CD4-positive, alpha-beta T cell (primary cell): ENCODE measurements around the gene SKAP1. TPM values are rescaled to one million over a fixed set of nuclear protein-coding genes. Genes with fewer than 3 reads are reported as not detected.

ENCODE experiments used
- ATAC-seq: fragments of 200-7000 bp; cut with Tn5 transposase; one replicate; pipeline ENCODE4 v1.10.0; 2022; ENCODE audit warnings: mild to moderate bottlenecking; ENCODE audit not compliant: poor library complexity
- CTCF ChIA-PET: fragments of 350-600 bp; sonication (Branson Sonifier 250); formaldehyde crosslinking; loops from one replicate; lab custom pipeline; 2021; ENCODE audit warnings: antibody characterized with exemption, inconsistent platforms; lab: Charles Lee
- POLR2A ChIA-PET: fragments of 350-600 bp; sonication (Branson Sonifier 250); formaldehyde crosslinking; loops from one replicate; lab custom pipeline; 2021; ENCODE audit warnings: antibody characterized with exemption, inconsistent platforms; lab: Charles Lee
- DNase-seq, 14 experiments: peaks; one replicate each; pipeline ENCODE4 v3.0.0-alpha.2; 2013 to 2020; ENCODE audit warnings: mixed read lengths in 2 of 14
- H3K27ac ChIP-seq, 2 donors: one replicate each; pipeline versions ENCODE4 v1.5.1 to v1.7.0; 2013; ENCODE audit warnings: low read length in 2 of 2, low read depth in 1 of 2, mild to moderate bottlenecking in 1 of 2
- H3K27me3 ChIP-seq, 2 experiments: 1 replicate in 1 of 2; 2 replicates in 1 of 2; pipeline versions ENCODE4 v1.6.1 to v1.7.0; 2013; ENCODE audit warnings: low read length in 2 of 2, control low read depth in 1 of 2, mild to moderate bottlenecking in 1 of 2, moderate library complexity in 1 of 2; ENCODE audit not compliant: insufficient read depth in 2 of 2, control insufficient read depth in 1 of 2
- H3K36me3 ChIP-seq: one replicate; pipeline ENCODE4 v1.6.1; 2013; ENCODE audit warnings: low read length, control low read depth; ENCODE audit not compliant: insufficient read depth
- H3K4me1 ChIP-seq: one replicate; pipeline ENCODE4 v1.6.1; 2013; ENCODE audit warnings: low read length, control low read depth; ENCODE audit not compliant: insufficient read depth
- H3K4me3 ChIP-seq: one replicate; pipeline ENCODE4 v1.5.1; 2013; ENCODE audit warnings: mild to moderate bottlenecking, low read length, moderate library complexity
- H3K9me3 ChIP-seq, 2 experiments: 1 replicate in 1 of 2; 2 replicates in 1 of 2; pipeline versions ENCODE4 v1.6.1 to v1.7.0; 2013; ENCODE audit warnings: low read length in 2 of 2, mild to moderate bottlenecking in 2 of 2, control low read depth in 1 of 2, moderate library complexity in 1 of 2; ENCODE audit not compliant: control insufficient read depth in 1 of 2, insufficient read depth in 1 of 2
- H3K27ac Mint-ChIP-seq: one replicate; pipeline ENCODE4 v1.8.0; 2020; ENCODE audit warnings: mixed read lengths
- H3K27me3 Mint-ChIP-seq: one replicate; pipeline ENCODE4 v1.8.0; 2021; ENCODE audit warnings: mixed read lengths
- H3K36me3 Mint-ChIP-seq: one replicate; pipeline ENCODE4 v1.8.0; 2021; ENCODE audit warnings: low read depth, mixed read lengths
- H3K4me1 Mint-ChIP-seq: one replicate; pipeline ENCODE4 v1.8.0; 2021; ENCODE audit warnings: low read depth, mixed read lengths
- H3K4me3 Mint-ChIP-seq: one replicate; pipeline ENCODE4 v1.8.0; 2020; ENCODE audit warnings: mild to moderate bottlenecking, mixed read lengths
- H3K9me3 Mint-ChIP-seq: one replicate; pipeline ENCODE4 v1.8.0; 2020; ENCODE audit warnings: mixed read lengths
- intact Hi-C, 2 experiments: fragments of 100-400 bp; cut with DNase I in 1 of 2; cut with micrococcal nuclease in 1 of 2; formaldehyde crosslinking; loops; one replicate each; pipeline versions ENCODE4 v1.15.1 to v1.9.0; 2023 to 2025; cut with DNase I, micrococcal nuclease
- total RNA-seq, 174 experiments: library from RNA in 2 of 174; stranded (reverse) in 2 of 174; gene quantifications; one replicate each; pipeline ENCODE4 v1.2.3 and lab custom pipeline; 2021 to 2026
- TF ChIP-seq, protein P1 (sequence below): fragments of 200-600 bp; IDR thresholded peaks from one replicate; pipeline ENCODE4 v1.8.0; 2022; ENCODE audit warnings: antibody characterized with exemption, mild to moderate bottlenecking

SKAP1 gene
- total RNA-seq, 2 experiments from 2014 or later = 92.0 to 95.1 TPM

DNA sequence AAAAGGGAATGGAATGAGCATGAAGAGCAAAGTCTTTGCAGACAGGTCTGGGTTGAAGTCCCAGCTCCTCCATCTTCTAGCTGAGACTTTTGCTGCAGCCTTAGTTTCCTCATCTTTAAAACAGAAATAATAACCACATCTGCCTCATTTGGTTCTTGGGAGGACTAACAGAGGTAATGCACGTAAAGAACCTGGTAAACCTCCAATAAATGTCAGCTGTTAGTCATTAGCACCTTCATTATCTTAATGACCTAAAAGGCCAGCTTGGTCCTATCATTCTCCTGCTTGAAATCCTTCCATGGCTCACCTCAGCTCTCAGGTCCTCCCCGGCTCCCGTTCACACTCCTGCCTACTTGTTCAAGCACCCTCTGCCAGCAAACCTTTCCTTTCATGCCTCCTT lies 51.8 kb downstream of the SKAP1 start:
- Histone ChIP-seq H3K36me3 (peaks cover 63% of the 10 kb centered on the region), H3K9me3 (no peaks in the 10 kb centered on the region), H3K27ac (no peak overlapping the region), H3K4me1 (peaks cover 22% of the 10 kb centered on the region), H3K4me3 (no peak overlapping the region), H3K27me3 (no peaks in the 10 kb centered on the region)
- ChIA-PET CTCF (interaction anchor here (0.6 to 2.4 kb wide), 5 partner anchors 10 to 121 kb away, joined by 3 to 10 read pairs (median 6); no protein-coding TSS in a partner anchor), POLR2A (interaction anchor here (1.1 to 1.3 kb wide), 2 partner anchors 10 to 14 kb away, joined by 3 read pairs; no protein-coding TSS in a partner anchor)
- Mint-ChIP-seq H3K9me3 (no peaks in the 10 kb centered on the region), H3K4me1 (peaks cover 41% of the 10 kb centered on the region), H3K27ac (no peak overlapping the region), H3K4me3 (no peak overlapping the region), H3K36me3 (peaks cover 31% of the 10 kb centered on the region), H3K27me3 (no peaks in the 10 kb centered on the region)
- DNase-seq = no peak
- intact Hi-C loops = no loop called here
- TF ChIP-seq, protein P1, sequence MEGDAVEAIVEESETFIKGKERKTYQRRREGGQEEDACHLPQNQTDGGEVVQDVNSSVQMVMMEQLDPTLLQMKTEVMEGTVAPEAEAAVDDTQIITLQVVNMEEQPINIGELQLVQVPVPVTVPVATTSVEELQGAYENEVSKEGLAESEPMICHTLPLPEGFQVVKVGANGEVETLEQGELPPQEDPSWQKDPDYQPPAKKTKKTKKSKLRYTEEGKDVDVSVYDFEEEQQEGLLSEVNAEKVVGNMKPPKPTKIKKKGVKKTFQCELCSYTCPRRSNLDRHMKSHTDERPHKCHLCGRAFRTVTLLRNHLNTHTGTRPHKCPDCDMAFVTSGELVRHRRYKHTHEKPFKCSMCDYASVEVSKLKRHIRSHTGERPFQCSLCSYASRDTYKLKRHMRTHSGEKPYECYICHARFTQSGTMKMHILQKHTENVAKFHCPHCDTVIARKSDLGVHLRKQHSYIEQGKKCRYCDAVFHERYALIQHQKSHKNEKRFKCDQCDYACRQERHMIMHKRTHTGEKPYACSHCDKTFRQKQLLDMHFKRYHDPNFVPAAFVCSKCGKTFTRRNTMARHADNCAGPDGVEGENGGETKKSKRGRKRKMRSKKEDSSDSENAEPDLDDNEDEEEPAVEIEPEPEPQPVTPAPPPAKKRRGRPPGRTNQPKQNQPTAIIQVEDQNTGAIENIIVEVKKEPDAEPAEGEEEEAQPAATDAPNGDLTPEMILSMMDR = no peak
- ATAC-seq = no peak

DNA sequence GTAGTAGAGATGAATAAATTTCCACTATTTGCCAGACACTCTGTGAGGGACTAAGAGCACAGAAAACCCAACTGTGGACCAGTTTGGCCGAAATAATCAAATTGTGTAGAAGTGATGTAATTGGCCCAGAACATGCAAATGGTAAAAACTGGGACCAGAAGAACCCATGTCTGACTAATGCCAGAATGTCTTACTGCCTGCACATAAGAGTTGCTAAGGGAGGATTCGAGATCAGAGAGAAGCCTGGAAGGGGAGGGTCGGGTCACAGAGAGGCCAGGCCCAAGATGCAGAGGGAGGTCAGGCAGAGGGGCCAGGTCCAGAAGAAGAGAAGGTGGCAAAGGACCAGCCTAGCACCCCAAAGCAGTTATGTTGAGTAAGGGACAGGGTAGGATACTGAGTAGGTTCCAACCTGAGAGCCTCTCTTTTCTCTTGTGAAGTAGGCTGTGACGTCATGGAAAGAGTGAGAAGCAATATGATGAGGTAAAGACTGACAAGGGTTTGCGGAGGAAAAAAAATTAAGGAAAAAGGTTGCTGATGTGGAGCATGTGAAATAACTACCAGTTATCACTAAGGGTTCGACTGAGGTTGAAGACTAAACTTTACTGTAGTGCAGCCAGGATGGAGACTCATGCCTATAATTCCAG lies 53.2 kb downstream of the SKAP1 start:
- peaks cover 55% of the 10 kb centered on the region for H3K36me3 ChIP-seq

DNA sequence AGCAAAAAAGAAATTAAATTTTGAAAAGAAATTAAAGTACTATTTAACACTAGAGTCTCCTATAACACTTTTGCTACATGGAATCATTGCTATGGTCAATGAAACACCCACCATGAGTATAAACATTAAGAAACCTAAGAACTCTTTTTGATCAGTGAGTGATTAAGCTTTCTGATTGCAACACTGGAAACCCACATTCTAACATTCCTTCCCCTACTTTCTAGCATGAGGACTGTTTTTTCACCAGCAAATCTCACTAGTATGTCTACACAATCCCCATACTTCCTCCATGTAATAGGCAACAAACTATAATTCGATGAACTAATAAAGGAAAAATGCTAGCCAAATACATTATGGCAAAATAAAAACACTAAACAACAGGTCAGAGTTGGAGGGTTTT lies 54.7 kb downstream of the SKAP1 start:
- Histone ChIP-seq H3K9me3 (no peaks in the 10 kb centered on the region), H3K27me3 (no peaks in the 10 kb centered on the region), H3K36me3 (peaks cover 45% of the 10 kb centered on the region), H3K27ac (no peak overlapping the region), H3K4me1 (peaks cover 27% of the 10 kb centered on the region), H3K4me3 (no peak overlapping the region)
- Mint-ChIP-seq H3K4me1 (peaks cover 39% of the 10 kb centered on the region), H3K4me3 (no peak overlapping the region), H3K27ac (no peak overlapping the region), H3K9me3 (no peaks in the 10 kb centered on the region), H3K27me3 (no peaks in the 10 kb centered on the region), H3K36me3 (peaks cover 15% of the 10 kb centered on the region)
- ATAC-seq (no peak), DNase-seq (no peak)
- intact Hi-C loops = no loop called here
- CTCF ChIA-PET = interaction anchor here (1.4 to 1.6 kb wide), 2 partner anchors 23 to 82 kb away, joined by 3 to 4 read pairs; no protein-coding TSS in a partner anchor
- POLR2A ChIA-PET = no interaction called here
- TF ChIP-seq, protein P1 = no peak

More for the DNA sequence above, 53.2 kb downstream of the SKAP1 start:
- H3K9me3 ChIP-seq = no peaks in the 10 kb centered on the region
- POLR2A ChIA-PET = no interaction called here
- H3K27ac Mint-ChIP-seq = no peak overlapping the region
- H3K4me1 Mint-ChIP-seq = peaks cover 41% of the 10 kb centered on the region
- H3K27me3 ChIP-seq = no peaks in the 10 kb centered on the region
- intact Hi-C loops = no loop called here
- peaks cover 25% of the 10 kb centered on the region for H3K4me1 ChIP-seq
- TF ChIP-seq, protein P1 = no peak
- no peak overlapping the region for H3K4me3 ChIP-seq
- no peak overlapping the region for H3K4me3 Mint-ChIP-seq
- CTCF ChIA-PET = interaction anchor here (0.7 to 2.4 kb wide), 2 partner anchors 9 to 80 kb away, joined by 3 to 10 read pairs; no protein-coding TSS in a partner anchor
- DNase-seq = no peak
- H3K27me3 Mint-ChIP-seq = no peaks in the 10 kb centered on the region
- H3K36me3 Mint-ChIP-seq = peaks cover 17% of the 10 kb centered on the region
- H3K9me3 Mint-ChIP-seq = no peaks in the 10 kb centered on the region
- no peak overlapping the region for H3K27ac ChIP-seq
- no peak for ATAC-seq
